Activated T-cell treated with anti-CD3 and anti-CD28 coated beads, Interleukin-2, amount 50 U/mL, for 4 hours (primary cell): ENCODE data around the gene KRT31. TPM values are rescaled to one million over a fixed set of nuclear protein-coding genes. Genes with fewer than 3 reads are reported as not detected.
"Not testable (repeated sequence)": the region's sequence is repeated elsewhere in the genome, so short reads cannot be mapped to it uniquely, and the experiment has no call there.

Experiments
- ATAC-seq, 2 donors: fragments of 200-7000 bp; cut with Tn5 transposase; one replicate each; pipeline ENCODE4 v1.10.0; 2021
- DNase-seq: peaks from one replicate; pipeline ENCODE4 v3.0.0-alpha.2; 2020
- H3K27me3 Mint-ChIP-seq: one replicate; pipeline ENCODE4 v1.8.0; 2021; ENCODE audit warnings: low read depth, mixed read lengths
- H3K36me3 Mint-ChIP-seq: one replicate; pipeline ENCODE4 v1.8.0; 2022; ENCODE audit warnings: mixed read lengths; ENCODE audit not compliant: insufficient read depth
- H3K4me1 Mint-ChIP-seq: one replicate; pipeline ENCODE4 v1.8.0; 2021; ENCODE audit warnings: low read depth, mixed read lengths
- H3K4me3 Mint-ChIP-seq: one replicate; pipeline ENCODE4 v1.8.0; 2021; ENCODE audit warnings: mild to moderate bottlenecking, moderate library complexity, mixed read lengths
- H3K9me3 Mint-ChIP-seq: one replicate; pipeline ENCODE4 v1.8.0; 2021; ENCODE audit warnings: mixed read lengths
- total RNA-seq, 3 donors: library from RNA; stranded (reverse); gene quantifications; one replicate each; pipeline ENCODE4 v1.2.1, GENCODE V29; 2021

Gene KRT31
- total RNA-seq, 3 donors from 2014 or later: not detected

- ATAC-seq (no peak), DNase-seq (no peak)
- no peak overlapping the region for H3K4me3 Mint-ChIP-seq
- H3K27me3 Mint-ChIP-seq: peaks cover 9% of the 10 kb centered on the region
- H3K4me1 Mint-ChIP-seq: no peaks in the 10 kb centered on the region
- no peaks in the 10 kb centered on the region for H3K36me3 Mint-ChIP-seq
- peaks cover 15% of the 10 kb centered on the region for H3K9me3 Mint-ChIP-seq
These were observed 6.9 kb downstream of the KRT31 start for GRCh38 chr17:41390411-41390938.

- Mint-ChIP-seq H3K36me3 (no peaks in the 10 kb centered on the region), H3K9me3 (peaks cover 15% of the 10 kb centered on the region), H3K27me3 (peaks cover 4% of the 10 kb centered on the region), H3K4me1 (no peaks in the 10 kb centered on the region), H3K4me3 (no peak overlapping the region)
- DNase-seq (no peak), ATAC-seq (no peak)
These were observed 9.7 kb downstream of the KRT31 start for GRCh38 chr17:41387670-41388069.

DNA sequence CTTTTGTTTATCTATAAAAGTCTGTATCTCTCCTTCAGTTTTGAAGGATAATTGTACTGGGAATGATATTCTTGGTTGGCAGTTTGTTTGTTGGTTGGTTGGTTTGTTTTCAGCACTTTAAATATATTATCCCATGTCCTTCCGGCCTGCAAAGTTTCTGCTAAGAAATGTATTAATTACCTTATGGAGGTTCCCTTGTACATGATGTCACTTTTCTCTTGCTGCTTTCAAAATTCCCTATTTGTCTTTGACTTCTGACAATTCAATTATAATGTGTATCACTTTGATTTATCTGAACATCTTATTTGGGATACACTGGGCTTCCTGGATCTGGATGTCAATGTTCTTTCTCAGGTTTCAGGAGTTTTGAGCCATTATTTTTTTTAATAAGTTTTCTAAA is 11.2 kb downstream of the KRT31 start:
- ATAC-seq: no peak
- Mint-ChIP-seq H3K9me3 (peaks cover 15% of the 10 kb centered on the region), H3K27me3 (peaks cover 2% of the 10 kb centered on the region), H3K4me1 (no peaks in the 10 kb centered on the region), H3K36me3 (no peaks in the 10 kb centered on the region), H3K4me3 (no peak overlapping the region)
- no peak for DNase-seq

GRCh38 chr17:41383690-41384089 is 13.7 kb downstream of the KRT31 start:
- no peak for DNase-seq
- H3K4me1 Mint-ChIP-seq: peaks cover under 1% of the 10 kb centered on the region
- no peaks in the 10 kb centered on the region for H3K36me3 Mint-ChIP-seq
- ATAC-seq: no peak
- H3K9me3 Mint-ChIP-seq: peaks cover 15% of the 10 kb centered on the region
- no peak overlapping the region for H3K4me3 Mint-ChIP-seq
- H3K27me3 Mint-ChIP-seq: peaks cover 5% of the 10 kb centered on the region

DNA sequence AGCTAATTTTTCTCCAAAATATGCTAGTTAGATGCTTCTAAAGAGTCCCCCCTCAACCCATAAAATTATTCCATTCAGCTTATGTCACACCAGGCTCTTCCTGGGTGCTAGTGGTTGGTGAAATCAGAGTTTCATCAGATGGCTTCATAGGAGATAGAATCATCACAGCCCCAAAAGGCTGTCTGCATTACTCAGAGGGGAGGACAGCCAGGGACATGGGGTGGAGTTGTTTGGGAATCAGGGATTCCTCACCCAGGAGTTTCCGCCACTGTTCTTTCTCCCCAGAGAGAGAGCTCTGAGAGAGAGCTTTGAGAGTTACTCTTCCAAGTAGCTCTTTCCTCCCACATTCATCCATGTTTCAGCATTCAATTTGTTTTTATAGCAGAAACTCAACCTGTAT is 15.0 kb downstream of the KRT31 start:
- DNase-seq (no peak), ATAC-seq (no peak)
- Mint-ChIP-seq H3K9me3 (peaks cover 11% of the 10 kb centered on the region), H3K27me3 (peaks cover 3% of the 10 kb centered on the region), H3K4me1 (peaks cover 13% of the 10 kb centered on the region), H3K4me3 (no peak overlapping the region), H3K36me3 (no peaks in the 10 kb centered on the region)

DNA sequence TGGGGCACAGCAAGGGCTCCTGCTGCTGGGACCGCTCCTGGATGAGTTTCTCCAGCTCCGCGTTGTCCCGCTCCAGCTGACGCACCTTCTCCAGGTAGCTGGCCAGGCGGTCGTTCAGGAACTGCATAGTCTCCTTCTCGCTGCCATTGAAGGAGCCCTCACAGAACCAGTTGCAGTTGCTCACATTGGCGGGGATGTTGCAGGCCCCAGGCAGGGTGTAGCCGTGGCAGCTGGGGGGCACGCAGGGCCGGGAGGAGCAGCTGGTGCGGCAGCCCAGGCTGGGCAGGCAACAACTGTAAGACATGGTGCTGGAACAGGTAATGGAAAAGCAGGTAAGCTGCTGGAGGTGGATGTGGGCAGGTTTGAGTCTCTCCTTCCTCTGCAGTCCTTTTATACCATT is 15.5 kb downstream of the KRT31 start, which contains the start of gene KRT34:
TSS of gene KRT34 (minus strand) at position 364 of the 400 bp plus-strand sequence. CDS start at position 304, 60 bp downstream.
- H3K4me3 Mint-ChIP-seq, ATAC-seq, H3K27me3 Mint-ChIP-seq, H3K9me3 Mint-ChIP-seq, DNase-seq, H3K36me3 Mint-ChIP-seq: not testable (repeated sequence)
- peaks cover 16% of the 10 kb centered on the region for H3K4me1 Mint-ChIP-seq

GRCh38 chr17:41380091-41380490 is 17.3 kb downstream of the KRT31 start:
- H3K9me3 Mint-ChIP-seq, H3K36me3 Mint-ChIP-seq, DNase-seq, H3K4me3 Mint-ChIP-seq, H3K27me3 Mint-ChIP-seq, ATAC-seq: not testable (repeated sequence)
- peaks cover 16% of the 10 kb centered on the region for H3K4me1 Mint-ChIP-seq

- no peak for ATAC-seq
- no peak for DNase-seq
- Mint-ChIP-seq H3K36me3 (no peaks in the 10 kb centered on the region), H3K4me3 (no peak overlapping the region), H3K4me1 (peaks cover 16% of the 10 kb centered on the region), H3K27me3 (peaks cover 3% of the 10 kb centered on the region), H3K9me3 (peaks cover 8% of the 10 kb centered on the region)
These were observed 19.9 kb downstream of the KRT31 start for GRCh38 chr17:41377546-41377945.

DNA sequence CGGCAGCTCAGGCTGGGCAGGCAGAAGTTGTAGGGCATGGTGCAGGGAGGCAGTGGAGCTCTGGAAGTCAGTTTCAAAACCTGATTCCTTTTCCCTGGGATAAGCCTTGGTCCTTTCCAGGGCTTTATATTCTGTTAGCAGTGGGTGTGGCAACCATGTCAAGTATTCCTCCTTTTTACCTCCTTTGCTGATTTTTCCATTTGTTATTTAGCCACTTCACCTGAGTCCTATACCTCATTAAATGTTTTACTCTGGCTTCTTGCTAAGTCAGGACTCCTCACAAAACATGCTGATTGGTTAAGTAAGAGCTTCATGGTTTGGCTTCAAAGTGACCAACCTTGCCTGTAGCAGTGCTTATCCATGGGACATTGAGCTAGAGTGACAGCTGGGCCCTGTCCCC is 27.7 kb downstream of the KRT31 start, which contains the start of gene KRT33B:
TSS of gene KRT33B (minus strand) at position 101 of the 400 bp plus-strand sequence. CDS start at position 38, 63 bp downstream.
- no peaks in the 10 kb centered on the region for H3K27me3 Mint-ChIP-seq

GRCh38 chr17:41369023-41369422 is 28.4 kb downstream of the KRT31 start:
- no peak overlapping the region for H3K4me3 Mint-ChIP-seq
- H3K27me3 Mint-ChIP-seq: no peaks in the 10 kb centered on the region
- DNase-seq (no peak), ATAC-seq (no peak)
- H3K9me3 Mint-ChIP-seq: peaks cover 2% of the 10 kb centered on the region
- peaks cover 12% of the 10 kb centered on the region for H3K4me1 Mint-ChIP-seq
- no peaks in the 10 kb centered on the region for H3K36me3 Mint-ChIP-seq

More for the DNA sequence above, 27.7 kb downstream of the KRT31 start, which contains the start of gene KRT33B:
- ATAC-seq (no peak), DNase-seq (no peak)
- Mint-ChIP-seq H3K9me3 (peaks cover 8% of the 10 kb centered on the region), H3K4me1 (peaks cover 5% of the 10 kb centered on the region), H3K4me3 (no peak within 1 kb of the TSS), H3K36me3 (no peaks in the 10 kb centered on the region)

DNA sequence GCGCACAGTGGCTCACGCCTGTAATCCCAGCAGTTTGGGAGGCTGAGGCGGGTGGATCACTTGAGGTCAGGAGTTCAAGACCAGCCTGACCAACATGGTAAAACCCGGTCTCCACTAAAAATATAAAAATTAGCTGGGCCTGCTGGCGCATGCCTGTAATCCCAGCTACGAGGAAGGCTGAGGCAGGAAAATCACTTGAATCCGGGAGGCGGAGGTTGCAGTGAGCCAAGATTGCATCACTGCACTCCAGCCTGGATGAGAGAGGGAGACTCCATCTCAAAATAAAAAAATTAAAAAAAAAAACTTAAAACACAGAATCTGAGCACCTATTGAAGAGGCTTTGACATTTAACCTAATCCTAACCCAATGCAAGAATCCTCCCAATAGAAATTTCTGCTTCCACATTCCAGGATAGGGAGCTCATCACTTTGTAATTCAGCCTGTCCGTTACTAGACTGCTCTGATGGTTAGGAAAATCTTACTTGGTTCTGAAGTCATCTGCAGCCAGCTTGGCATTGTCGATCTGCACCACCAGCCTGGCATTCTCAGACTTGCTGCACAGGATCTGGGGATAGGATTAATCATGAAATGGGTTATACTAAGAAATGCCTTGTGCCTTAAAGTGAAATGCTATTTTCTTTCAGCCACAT is 29.9 kb downstream of the KRT31 start:
- no peaks in the 10 kb centered on the region for H3K36me3 Mint-ChIP-seq
- no peaks in the 10 kb centered on the region for H3K27me3 Mint-ChIP-seq
- DNase-seq (no peak), ATAC-seq (no peak)
- no peak overlapping the region for H3K4me3 Mint-ChIP-seq
- peaks cover 12% of the 10 kb centered on the region for H3K4me1 Mint-ChIP-seq
- H3K9me3 Mint-ChIP-seq: no peaks in the 10 kb centered on the region

DNA sequence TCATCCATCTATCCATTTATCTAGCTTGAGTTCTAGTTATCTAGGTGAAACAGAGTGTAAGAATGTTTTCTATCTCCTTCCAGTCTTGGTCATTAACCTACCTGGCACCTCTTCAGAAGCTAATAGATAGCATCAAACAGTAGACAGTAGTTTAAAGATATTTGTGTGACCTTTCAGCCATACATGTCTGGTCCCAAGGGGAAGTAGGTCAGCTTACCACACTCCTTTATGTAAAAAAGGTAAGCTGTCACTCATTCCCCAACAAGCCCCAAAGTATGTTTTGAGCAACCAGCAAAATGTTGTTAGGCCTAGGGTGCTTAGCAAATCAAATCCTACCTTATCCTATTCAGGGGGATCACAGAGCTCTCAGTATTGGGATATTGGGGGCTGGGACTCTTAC is 31.3 kb downstream of the KRT31 start:
- H3K4me3 Mint-ChIP-seq: no peak overlapping the region
- H3K27me3 Mint-ChIP-seq: no peaks in the 10 kb centered on the region
- DNase-seq: no peak
- ATAC-seq: no peak
- H3K9me3 Mint-ChIP-seq: no peaks in the 10 kb centered on the region
- H3K36me3 Mint-ChIP-seq: no peaks in the 10 kb centered on the region
- H3K4me1 Mint-ChIP-seq: peaks cover 12% of the 10 kb centered on the region

DNA sequence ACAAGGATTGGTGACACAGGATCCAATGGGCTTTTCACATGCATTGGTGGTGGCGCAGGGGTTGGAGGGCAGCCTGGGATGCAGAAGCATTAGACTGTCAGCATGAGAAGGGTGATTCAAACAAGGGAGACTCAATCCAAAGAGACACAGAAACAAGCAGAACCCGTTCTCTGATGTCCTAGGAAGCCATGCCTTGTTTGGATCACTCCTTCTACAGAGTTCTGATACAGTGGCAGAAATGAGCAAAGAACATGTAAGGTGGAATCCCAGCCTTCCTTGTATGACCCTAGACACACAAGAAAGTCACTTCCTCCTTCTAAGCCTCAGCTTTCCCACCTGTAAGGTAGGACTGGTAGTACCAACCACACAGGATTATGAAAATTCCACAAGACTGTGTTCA is 33.5 kb downstream of the KRT31 start:
- ATAC-seq: no peak
- H3K9me3 Mint-ChIP-seq: no peaks in the 10 kb centered on the region
- no peaks in the 10 kb centered on the region for H3K36me3 Mint-ChIP-seq
- H3K27me3 Mint-ChIP-seq: no peaks in the 10 kb centered on the region
- no peak overlapping the region for H3K4me3 Mint-ChIP-seq
- DNase-seq: no peak
- H3K4me1 Mint-ChIP-seq: peaks cover 6% of the 10 kb centered on the region

DNA sequence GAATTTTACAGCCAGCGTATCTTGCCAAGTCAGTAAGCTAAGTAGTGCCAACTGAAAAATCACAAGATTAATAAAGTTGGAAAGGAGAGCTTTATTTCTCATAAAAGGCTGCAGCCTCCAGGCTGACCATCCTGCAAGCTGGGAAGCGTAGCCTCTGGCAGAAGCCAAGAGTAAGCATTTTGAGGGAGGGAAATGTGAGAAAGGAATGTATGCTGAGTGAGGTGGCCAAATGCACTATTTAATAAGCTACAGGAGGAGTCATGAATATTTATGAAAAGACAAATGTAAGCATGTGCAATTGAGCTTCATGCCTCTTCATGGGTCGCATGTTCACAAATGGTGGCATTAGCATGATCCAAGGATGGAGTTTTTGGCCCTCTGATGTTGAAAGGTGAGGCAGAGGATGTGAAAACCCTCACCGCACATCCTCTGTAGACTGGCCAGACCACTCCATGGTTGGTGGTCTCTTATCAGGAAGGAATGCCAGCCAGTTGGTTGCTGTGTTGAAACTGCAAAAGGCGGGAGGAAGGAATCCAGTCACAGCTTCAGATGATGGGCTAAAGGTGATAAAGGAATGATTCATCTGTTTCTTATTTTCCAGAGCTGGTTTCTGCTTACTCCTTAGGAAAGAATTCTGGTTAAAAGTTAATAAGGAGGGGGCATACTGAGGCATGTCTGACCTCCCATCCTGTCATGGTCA is 37.0 kb downstream of the KRT31 start:
- Mint-ChIP-seq H3K4me1 (peaks cover 6% of the 10 kb centered on the region), H3K27me3 (no peaks in the 10 kb centered on the region), H3K4me3 (no peak overlapping the region), H3K9me3 (peaks cover 10% of the 10 kb centered on the region), H3K36me3 (no peaks in the 10 kb centered on the region)
- ATAC-seq: no peak
- no peak for DNase-seq

GRCh38 chr17:41354536-41354935 is 42.9 kb downstream of the KRT31 start:
- H3K27me3 Mint-ChIP-seq: peaks cover 2% of the 10 kb centered on the region
- no peak overlapping the region for H3K4me3 Mint-ChIP-seq
- peaks cover 10% of the 10 kb centered on the region for H3K9me3 Mint-ChIP-seq
- peaks cover 12% of the 10 kb centered on the region for H3K4me1 Mint-ChIP-seq
- DNase-seq (no peak), ATAC-seq (no peak)
- no peaks in the 10 kb centered on the region for H3K36me3 Mint-ChIP-seq
